ENCODE measurements around the gene SHMT2.

- TF ChIP-seq TAF1 (IDR thresholded peaks at IDR 0.05; ENCODE audit: low read depth, low read length) (no peak), POLR2AphosphoS5 (IDR thresholded peaks at IDR 0.05; ENCODE audit: low read depth, low read length) (no peak), POLR2A (IDR thresholded peaks at IDR 0.05; ENCODE audit: low read depth, low read length) (no peak)
These were observed 43.5 kb upstream of the SHMT2 start for GRCh38 chr12:57185906-57186508.

Data from GM12891 (cell line).